NT2/D1 (cell line): ENCODE results near the gene CDNF.
"Not testable (repeated sequence)": the region's sequence is repeated elsewhere in the genome, so short reads cannot be mapped to it uniquely, and the experiment has no call there.

ENCODE experiments used
- DNase-seq: peaks from one replicate; pipeline ENCODE4 v3.0.0-alpha.2; 2011; ENCODE audit warnings: low read depth, low spot score
- H3K27me3 ChIP-seq: 2 replicates; pipeline ENCODE4 v1.6.0; 2011; ENCODE audit warnings: mild to moderate bottlenecking; ENCODE audit not compliant: insufficient read length, insufficient read depth
- H3K36me3 ChIP-seq: 2 replicates; pipeline ENCODE4 v1.6.1; 2011; ENCODE audit warnings: mild to moderate bottlenecking, low read length, mixed read lengths; ENCODE audit not compliant: insufficient read depth, insufficient read length
- H3K4me1 ChIP-seq: 2 replicates; pipeline ENCODE4 v1.5.1; 2011; ENCODE audit not compliant: insufficient read depth, insufficient read length
- H3K4me3 ChIP-seq: 2 replicates; pipeline ENCODE4 v1.5.1; 2011; ENCODE audit warnings: low read depth; ENCODE audit not compliant: insufficient read length
- H3K9ac ChIP-seq: 2 replicates; pipeline ENCODE4 v1.6.0; 2011; ENCODE audit warnings: low read depth; ENCODE audit not compliant: insufficient read length
- H3K9me3 ChIP-seq: 2 replicates; pipeline ENCODE4 v1.5.1; 2011; ENCODE audit warnings: mild to moderate bottlenecking, low read length; ENCODE audit not compliant: insufficient read depth
- SUZ12 ChIP-seq: IDR thresholded peaks from 2 replicates; pipeline ENCODE4 v1.6.1; 2011; ENCODE audit not compliant: insufficient read length, insufficient read depth; ENCODE audit errors: extremely low read depth
- YY1 ChIP-seq: IDR thresholded peaks from 2 replicates; pipeline ENCODE4 v1.6.1; 2011; ENCODE audit not compliant: insufficient read length, insufficient read depth
- ZNF274 ChIP-seq: IDR thresholded peaks from 2 replicates; pipeline ENCODE4 v1.6.1; 2011; ENCODE audit warnings: mild to moderate bottlenecking, low read depth, low read length

The CDNF gene

GRCh38 chr10:14821635-14822375 is 16.0 kb downstream of the CDNF start:
- no peak for TF ChIP-seq YY1
- no peak for TF ChIP-seq SUZ12
- TF ChIP-seq ZNF274: no peak
- no peaks in the 10 kb centered on the region for H3K9me3 ChIP-seq
- no peak for DNase-seq
- H3K36me3 ChIP-seq: no peaks in the 10 kb centered on the region
- H3K4me3 ChIP-seq: no peak overlapping the region
- no peaks in the 10 kb centered on the region for H3K27me3 ChIP-seq
- H3K9ac ChIP-seq: no peak overlapping the region
- no peaks in the 10 kb centered on the region for H3K4me1 ChIP-seq

GRCh38 chr10:14820775-14821154 is 17.1 kb downstream of the CDNF start:
- no peak for TF ChIP-seq SUZ12
- no peaks in the 10 kb centered on the region for H3K36me3 ChIP-seq
- H3K4me3 ChIP-seq: no peak overlapping the region
- no peaks in the 10 kb centered on the region for H3K9me3 ChIP-seq
- no peaks in the 10 kb centered on the region for H3K4me1 ChIP-seq
- no peaks in the 10 kb centered on the region for H3K27me3 ChIP-seq
- no peak overlapping the region for H3K9ac ChIP-seq
- DNase-seq: no peak

- no peaks in the 10 kb centered on the region for H3K9me3 ChIP-seq
- no peak for DNase-seq
- H3K36me3 ChIP-seq: no peaks in the 10 kb centered on the region
- no peak overlapping the region for H3K9ac ChIP-seq
- no peaks in the 10 kb centered on the region for H3K4me1 ChIP-seq
- no peak for TF ChIP-seq SUZ12
- TF ChIP-seq YY1: no peak
- TF ChIP-seq ZNF274: no peak
- no peak overlapping the region for H3K4me3 ChIP-seq
- no peaks in the 10 kb centered on the region for H3K27me3 ChIP-seq
Measured at GRCh38 chr10:14820010-14820774, 17.6 kb downstream of the CDNF start.

- H3K4me1 ChIP-seq, H3K9ac ChIP-seq, H3K9me3 ChIP-seq, DNase-seq, H3K36me3 ChIP-seq, H3K27me3 ChIP-seq, H3K4me3 ChIP-seq: not testable (repeated sequence)
Measured at GRCh38 chr10:14816717-14817116, 21.1 kb downstream of the CDNF start.

GRCh38 chr10:14815681-14816080 is 22.2 kb downstream of the CDNF start:
- H3K9me3 ChIP-seq: no peaks in the 10 kb centered on the region
- no peak for TF ChIP-seq YY1
- TF ChIP-seq ZNF274: no peak
- DNase-seq: no peak
- no peak overlapping the region for H3K9ac ChIP-seq
- no peaks in the 10 kb centered on the region for H3K36me3 ChIP-seq
- H3K27me3 ChIP-seq: no peaks in the 10 kb centered on the region
- no peak overlapping the region for H3K4me3 ChIP-seq
- no peaks in the 10 kb centered on the region for H3K4me1 ChIP-seq

GRCh38 chr10:14812271-14812670 is 25.6 kb downstream of the CDNF start:
- no peak overlapping the region for H3K4me3 ChIP-seq
- no peaks in the 10 kb centered on the region for H3K27me3 ChIP-seq
- no peaks in the 10 kb centered on the region for H3K4me1 ChIP-seq
- no peak for TF ChIP-seq SUZ12
- TF ChIP-seq YY1: no peak
- TF ChIP-seq ZNF274: no peak
- H3K9me3 ChIP-seq: no peaks in the 10 kb centered on the region
- no peak overlapping the region for H3K9ac ChIP-seq
- H3K36me3 ChIP-seq: no peaks in the 10 kb centered on the region
- no peak for DNase-seq

GRCh38 chr10:14810969-14811953 is 26.6 kb downstream of the CDNF start:
- no peaks in the 10 kb centered on the region for H3K27me3 ChIP-seq
- H3K36me3 ChIP-seq: no peaks in the 10 kb centered on the region
- no peak for DNase-seq
- TF ChIP-seq SUZ12 (no peak), YY1 (no peak), ZNF274 (no peak)
- no peak overlapping the region for H3K9ac ChIP-seq
- H3K4me3 ChIP-seq: no peak overlapping the region
- H3K4me1 ChIP-seq: no peaks in the 10 kb centered on the region
- no peaks in the 10 kb centered on the region for H3K9me3 ChIP-seq
